GM19452 (cell line): ENCODE results near the gene FBXL14.

Source experiments
- ATAC-seq: cut with Tn5 transposase; IDR thresholded peaks from one replicate; pipeline ENCODE4 v1.9.1; 2021; ENCODE audit not compliant: unreplicated experiment

FBXL14 gene

DNA sequence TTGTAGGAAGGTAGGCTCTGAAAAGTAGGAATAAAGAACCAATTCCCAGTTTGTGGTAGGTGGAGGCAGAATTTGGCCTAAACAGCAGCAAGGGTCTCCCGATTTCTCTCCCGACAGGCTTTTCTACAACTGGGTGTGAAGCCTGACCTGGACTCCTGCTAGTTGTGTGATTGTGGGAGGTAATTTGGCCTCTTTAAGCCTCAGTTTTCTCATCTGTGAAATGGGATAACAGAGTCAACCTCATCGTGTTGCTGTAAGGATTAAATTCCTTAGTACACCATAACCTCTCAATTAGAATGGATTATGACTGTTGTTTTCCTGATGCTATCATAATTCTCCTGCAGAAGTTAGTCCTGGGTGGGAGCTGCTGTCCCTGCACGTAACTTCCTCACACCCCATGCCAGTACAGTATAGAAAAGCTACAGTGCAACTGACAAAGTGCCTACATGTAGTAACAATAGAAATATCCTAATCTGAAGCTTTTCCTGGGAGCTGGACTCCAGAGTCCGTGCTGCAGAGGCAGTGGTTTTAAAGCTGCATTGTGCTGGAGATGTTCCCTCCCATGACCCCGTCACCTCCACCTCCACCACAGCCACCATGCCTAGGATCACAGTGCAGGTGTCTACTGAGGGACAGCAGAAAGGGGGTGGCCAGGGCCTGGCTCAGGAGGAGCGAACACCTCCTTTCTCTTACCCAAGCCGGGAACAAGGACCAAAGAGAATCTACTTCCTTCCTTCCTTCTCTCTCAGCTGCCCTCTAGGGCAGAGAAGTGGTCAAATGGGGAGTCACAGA is 76.5 kb downstream of the FBXL14 start:
- no peak for ATAC-seq

- ATAC-seq: no peak
Observed at GRCh38 chr12:1517007-1517406, 77.4 kb downstream of the FBXL14 start.
